ENCODE measurements around the gene GRK1.

DNA sequence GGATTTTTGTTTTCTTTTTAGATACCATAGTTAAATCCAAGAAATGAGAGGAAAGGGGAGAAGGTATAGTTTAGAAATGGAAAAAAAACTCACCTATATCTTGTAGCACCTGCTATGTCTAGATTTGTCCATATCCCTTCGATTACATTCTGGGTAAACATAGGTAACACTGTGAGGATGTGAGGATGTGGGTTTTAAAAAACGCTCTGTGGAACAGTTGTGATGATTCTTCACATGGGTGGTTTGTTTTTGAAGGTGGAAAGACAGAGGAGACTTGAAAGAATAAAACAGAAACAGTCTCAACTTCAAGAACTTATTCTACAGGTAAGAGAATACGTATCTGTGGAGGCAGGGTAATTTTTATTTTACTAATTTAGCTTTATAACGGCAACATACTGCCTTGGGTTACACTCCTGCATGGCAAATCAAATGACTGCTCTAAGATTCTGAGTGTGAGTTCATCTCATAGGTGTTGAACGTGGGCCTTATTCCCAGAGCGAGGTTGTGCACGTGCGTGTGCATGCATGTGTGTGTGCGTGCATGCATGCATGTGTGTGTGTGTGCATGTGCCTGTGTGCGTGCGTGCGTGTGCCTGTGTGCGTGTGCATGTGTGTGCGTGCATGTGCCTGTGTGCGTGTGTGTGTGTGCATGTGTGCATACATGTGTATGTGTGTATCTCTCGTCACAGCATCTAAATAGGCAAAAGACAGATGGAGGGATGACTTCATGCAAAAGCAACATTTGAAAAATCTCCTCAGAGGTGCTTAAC, 32.6 kb upstream of the GRK1 start:
- TF ChIP-seq NRF1 (IDR thresholded peaks at IDR 0.05; ENCODE audit: low read depth, low read length) (no peak), YY1 (IDR thresholded peaks at IDR 0.05; ENCODE audit: low read depth, low read length) (no peak), PHF8 (conservative IDR thresholded peaks at IDR 0.05; ENCODE audit: low read depth, low read length) (no peak)
- TF ChIP-seq, protein P1, sequence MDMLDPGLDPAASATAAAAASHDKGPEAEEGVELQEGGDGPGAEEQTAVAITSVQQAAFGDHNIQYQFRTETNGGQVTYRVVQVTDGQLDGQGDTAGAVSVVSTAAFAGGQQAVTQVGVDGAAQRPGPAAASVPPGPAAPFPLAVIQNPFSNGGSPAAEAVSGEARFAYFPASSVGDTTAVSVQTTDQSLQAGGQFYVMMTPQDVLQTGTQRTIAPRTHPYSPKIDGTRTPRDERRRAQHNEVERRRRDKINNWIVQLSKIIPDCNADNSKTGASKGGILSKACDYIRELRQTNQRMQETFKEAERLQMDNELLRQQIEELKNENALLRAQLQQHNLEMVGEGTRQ (IDR thresholded peaks at IDR 0.05; ENCODE audit: low read length) = no peak
